ENCODE measurements around the gene ILDR2.

GRCh38 chr1:166858726-166859419, 116.5 kb downstream of the ILDR2 start:
- no peak for TF ChIP-seq CTCF (IDR thresholded peaks at IDR 0.05)
- no peak for TF ChIP-seq POLR2A (IDR thresholded peaks at IDR 0.05)
